ENCODE measurements around the gene SUN1. TPM values are rescaled to one million over a fixed set of nuclear protein-coding genes. Genes with fewer than 3 reads are reported as not detected.

SUN1 gene
- total and polyA plus RNA-seq, 10 of the 15 experiments (the other 5 are each of a cell fraction or from before 2014, with no cell fraction given), result 27.8 to 107 (median 65.8) TPM

GRCh38 chr7:787332-788240 is 44.7 kb upstream of the SUN1 start:
- no peak overlapping the region for H3K9ac ChIP-seq (ENCODE audit: control insufficient read depth, insufficient read depth, low read length)
- no peak for TF ChIP-seq CREM (IDR thresholded peaks at IDR 0.05; ENCODE audit: low read depth)
- TF ChIP-seq NFXL1 (IDR thresholded peaks at IDR 0.05; ENCODE audit: borderline replicate concordance), result no peak
- no peak for TF ChIP-seq NR2F1 (conservative IDR thresholded peaks at IDR 0.05)
- no peak for TF ChIP-seq STAT3 (IDR thresholded peaks at IDR 0.05; ENCODE audit: low read depth, low read length)
- no peak for TF ChIP-seq CHD1 (IDR thresholded peaks at IDR 0.05; ENCODE audit: low read depth, low read length)
- no peak for TF ChIP-seq RAD21 (IDR thresholded peaks at IDR 0.05; ENCODE audit: insufficient read depth, low read depth, low read length)
- TF ChIP-seq MXI1 (IDR thresholded peaks at IDR 0.05; ENCODE audit: low read depth, low read length), result no peak
- no peak for TF ChIP-seq E2F4 (IDR thresholded peaks at IDR 0.05; ENCODE audit: low read depth, low read length)
- no peak for TF ChIP-seq ELK1 (IDR thresholded peaks at IDR 0.05; ENCODE audit: low read depth, low read length)
- no peak for TF ChIP-seq ZNF207 (IDR thresholded peaks at IDR 0.05; ENCODE audit: borderline replicate concordance)
- no peak for TF ChIP-seq JUNB (IDR thresholded peaks at IDR 0.05)
- no peak; a peak in 1 of 6 replicates for TF ChIP-seq CTCF (IDR thresholded peaks at IDR 0.05 in 2 of 3, conservative IDR thresholded peaks at IDR 0.05 in 1 of 3; ENCODE audit: control insufficient read depth in 2 of 3, extremely low read depth in 1 of 3, insufficient read depth in 1 of 3, low read depth in 3 of 3, low read length in 3 of 3)
- TF ChIP-seq YY1 (IDR thresholded peaks at IDR 0.05; ENCODE audit: low read depth, low read length), result no peak
- no peaks in the 10 kb centered on the region for H3K27me3 ChIP-seq (replicated peaks in 1 of 2; ENCODE audit: control insufficient read depth in 2 of 2, insufficient read depth in 2 of 2, low read length in 1 of 2)
- no peaks in the 10 kb centered on the region; the same call in 2 of the 3 replicates for H3K9me3 ChIP-seq (replicated peaks; ENCODE audit: control insufficient read depth, insufficient read depth, low read length)
- ChIA-PET SMC1A (ENCODE audit: uncharacterized antibody, unreplicated experiment) (interaction anchor here (1.8 to 2.7 kb wide), 2 partner anchors 75 to 85 kb away, joined by 4 to 18 read pairs; no protein-coding TSS in a partner anchor), RAD21 (ENCODE audit: unreplicated experiment) (interaction anchor here (0.9 to 2.0 kb wide), 3 partner anchors 86 to 473 kb away, joined by 3 to 11 read pairs (median 3); no protein-coding TSS in a partner anchor), POLR2A (no interaction called here), CTCF (interaction anchor here (0.9 to 7.2 kb wide), 5 partner anchors 44 to 185 kb away, joined by 3 to 79 read pairs (median 4); partner anchors contain the start of gene SUN1)
- H4K20me1 ChIP-seq (ENCODE audit: control insufficient read depth, insufficient read depth), result no peaks in the 10 kb centered on the region
- DNase-seq (ENCODE audit: low read depth, low spot score) (no peak), FAIRE-seq (no peak), ATAC-seq (no peak)
- in situ Hi-C loops (cut with MboI) (loop anchor here (5.0 kb wide), 1 partner anchor 85 kb away; no protein-coding TSS in a partner anchor), intact Hi-C loops (cut with micrococcal nuclease; ENCODE audit: unreplicated experiment) (loop anchor here (10.0 kb wide), 1 partner anchor 167 kb away; the partner anchor contains the start of gene ADAP1)
- H3K4me3 ChIP-seq, result no peak overlapping the region
- H2AFZ ChIP-seq (ENCODE audit: control insufficient read depth, low read depth, low read length), result no peak overlapping the region
- no peaks in the 10 kb centered on the region; a peak in 1 of 4 replicates for H3K36me3 ChIP-seq (ENCODE audit: control insufficient read depth in 2 of 2, insufficient read depth in 2 of 2, low read length in 1 of 2)
- no peak overlapping the region for H3K4me2 ChIP-seq (ENCODE audit: control insufficient read depth, insufficient read depth)
- no peak overlapping the region for H3K27ac ChIP-seq (ENCODE audit: control insufficient read depth, insufficient read depth)
- H3K79me2 ChIP-seq (ENCODE audit: control insufficient read depth, insufficient read depth, low read length), result no peaks in the 10 kb centered on the region
- BruUV-seq (replicated peaks), result no TSS peak
- H3K4me1 ChIP-seq (ENCODE audit: control insufficient read depth, insufficient read depth, low read length), result no peaks in the 10 kb centered on the region
- WGBS (ENCODE audit: insufficient coverage, insufficient replicate concordance, low lambda C conversion rate, missing lambda C conversion rate), result 97% methylated on average over 26 of the region's 27 CpGs
